Lower leg skin (tissue), 3 donors: ENCODE results near the gene PET100.

Source experiments
- CTCF ChIP-seq, 3 donors: fragments of 450-650 bp; IDR thresholded peaks; one replicate each; pipeline ENCODE4 v1.5.1; 2016; ENCODE audit warnings: antibody characterized with exemption in 3 of 3, mild to moderate bottlenecking in 3 of 3, moderate library complexity in 2 of 3
- POLR2A ChIP-seq, 2 donors: fragments of 450-650 bp; IDR thresholded peaks; one replicate each; pipeline ENCODE4 v1.6.1; 2016 to 2017; ENCODE audit warnings: antibody characterized with exemption in 2 of 2, mild to moderate bottlenecking in 1 of 2, moderate library complexity in 1 of 2

- TF ChIP-seq POLR2A (IDR thresholded peaks at IDR 0.05) (no peak), CTCF (IDR thresholded peaks at IDR 0.05) (no peak)
These were observed 51.2 kb downstream of the PET100 start, which contains the start of gene TRAPPC5 for GRCh38 chr19:7680606-7681339.
